ENCODE data around the gene BPTF. TPM values are rescaled to one million over a fixed set of nuclear protein-coding genes. Genes with fewer than 3 reads are reported as not detected.

The BPTF gene
- total and polyA plus RNA-seq, 2 of the 13 experiments (the other 11 are each of a cell fraction or from before 2014, with no cell fraction given): 43.5 to 66.1 TPM

DNA sequence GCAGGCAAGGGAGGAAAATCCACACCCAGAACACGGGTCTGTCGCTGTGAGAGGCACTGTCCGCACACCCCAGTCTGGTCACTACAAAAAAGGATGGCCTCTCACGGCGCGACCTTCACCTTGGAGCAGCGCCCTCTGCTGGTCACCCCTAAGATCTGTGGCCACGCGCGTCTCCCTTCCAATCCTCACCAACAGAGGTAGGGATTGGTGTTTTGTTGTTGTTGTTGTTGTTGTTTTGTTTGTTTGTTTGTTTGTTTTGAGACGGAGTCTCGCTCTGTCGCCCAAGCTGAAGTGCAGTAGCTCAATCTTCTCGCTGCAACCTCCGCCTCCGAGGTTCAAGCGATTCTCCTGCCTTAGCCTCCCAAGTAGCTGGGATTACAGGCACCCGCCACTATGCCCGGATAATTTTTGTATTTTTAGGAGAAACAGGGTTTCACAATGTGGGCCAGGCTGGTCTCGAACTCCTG is 185.9 kb downstream of the BPTF start (continued):
- TF ChIP-seq, protein P1, sequence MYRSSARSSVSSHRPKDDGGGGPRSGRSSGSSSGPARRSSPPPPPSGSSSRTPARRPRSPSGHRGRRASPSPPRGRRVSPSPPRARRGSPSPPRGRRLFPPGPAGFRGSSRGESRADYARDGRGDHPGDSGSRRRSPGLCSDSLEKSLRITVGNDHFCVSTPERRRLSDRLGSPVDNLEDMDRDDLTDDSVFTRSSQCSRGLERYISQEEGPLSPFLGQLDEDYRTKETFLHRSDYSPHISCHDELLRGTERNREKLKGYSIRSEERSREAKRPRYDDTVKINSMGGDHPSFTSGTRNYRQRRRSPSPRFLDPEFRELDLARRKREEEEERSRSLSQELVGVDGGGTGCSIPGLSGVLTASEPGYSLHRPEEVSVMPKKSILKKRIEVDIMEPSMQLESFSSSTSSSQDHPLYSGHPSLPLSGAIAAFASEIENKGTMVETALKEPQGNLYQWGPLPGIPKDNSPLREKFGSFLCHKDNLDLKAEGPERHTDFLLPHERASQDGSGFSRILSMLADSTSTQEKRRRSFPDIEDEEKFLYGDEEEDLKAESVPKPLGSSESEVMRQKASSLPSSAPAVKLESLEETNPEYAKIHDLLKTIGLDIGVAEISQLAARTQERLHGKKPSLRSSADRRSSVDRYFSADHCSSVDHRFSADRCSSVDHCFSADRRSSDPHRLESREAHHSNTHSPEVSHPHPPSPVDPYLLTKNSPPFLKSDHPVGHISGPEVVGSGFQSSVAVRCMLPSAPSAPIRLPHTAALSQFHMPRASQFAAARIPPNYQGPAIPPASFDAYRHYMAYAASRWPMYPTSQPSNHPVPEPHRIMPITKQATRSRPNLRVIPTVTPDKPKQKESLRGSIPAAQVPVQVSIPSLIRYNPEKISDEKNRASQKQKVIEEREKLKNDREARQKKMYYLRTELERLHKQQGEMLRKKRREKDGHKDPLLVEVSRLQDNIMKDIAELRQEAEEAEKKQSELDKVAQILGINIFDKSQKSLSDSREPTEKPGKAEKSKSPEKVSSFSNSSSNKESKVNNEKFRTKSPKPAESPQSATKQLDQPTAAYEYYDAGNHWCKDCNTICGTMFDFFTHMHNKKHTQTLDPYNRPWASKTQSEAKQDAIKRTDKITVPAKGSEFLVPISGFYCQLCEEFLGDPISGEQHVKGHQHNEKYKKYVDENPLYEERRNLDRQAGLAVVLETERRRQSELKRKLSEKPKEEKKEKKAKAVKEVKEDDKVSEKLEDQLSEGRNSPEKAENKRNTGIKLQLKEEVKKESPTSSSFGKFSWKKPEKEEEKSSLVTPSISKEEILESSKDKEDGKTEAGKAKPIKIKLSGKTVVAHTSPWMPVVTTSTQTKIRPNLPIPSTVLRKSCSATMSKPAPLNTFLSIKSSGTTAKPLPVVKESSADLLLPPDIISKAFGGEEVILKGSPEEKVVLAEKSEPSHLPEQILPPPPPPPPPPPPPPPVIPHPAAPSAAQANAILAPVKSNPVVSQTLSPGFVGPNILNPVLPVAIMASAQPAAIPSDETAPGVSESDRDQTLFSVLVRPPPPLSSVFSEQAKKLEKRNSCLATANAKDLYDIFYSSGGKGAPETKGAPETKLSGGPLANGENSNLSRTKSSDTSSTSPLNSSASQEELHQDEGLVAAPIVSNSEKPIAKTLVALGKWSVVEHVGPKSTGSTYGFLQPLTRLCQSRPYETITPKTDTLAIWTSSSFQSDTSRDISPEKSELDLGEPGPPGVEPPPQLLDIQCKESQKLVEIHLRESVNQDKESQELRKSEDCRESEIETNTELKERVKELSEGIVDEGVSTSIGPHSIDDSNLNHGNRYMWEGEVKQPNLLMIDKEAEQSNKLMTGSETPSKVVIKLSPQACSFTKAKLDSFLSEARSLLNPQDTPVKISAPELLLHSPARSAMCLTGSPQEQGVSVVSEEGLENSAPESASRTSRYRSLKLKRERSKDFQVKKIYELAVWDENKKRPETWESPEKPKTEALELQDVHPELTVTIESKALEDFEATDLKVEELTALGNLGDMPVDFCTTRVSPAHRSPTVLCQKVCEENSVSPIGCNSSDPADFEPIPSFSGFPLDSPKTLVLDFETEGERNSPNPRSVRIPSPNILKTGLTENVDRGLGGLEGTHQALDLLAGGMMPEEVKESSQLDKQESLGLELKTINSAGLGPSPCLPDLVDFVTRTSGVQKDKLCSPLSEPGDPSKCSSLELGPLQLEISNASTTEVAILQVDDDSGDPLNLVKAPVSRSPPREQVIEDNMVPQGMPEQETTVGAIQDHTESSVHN (CRISPR knock-in tag; IDR thresholded peaks at IDR 0.05): no peak
- TF ChIP-seq ZNF136 (CRISPR knock-in tag; IDR thresholded peaks at IDR 0.05; ENCODE audit: low read depth) (no peak), SOX6 (IDR thresholded peaks at IDR 0.05) (no peak), SOX6 (CRISPR knock-in tag; IDR thresholded peaks at IDR 0.05) (no peak), ZNF749 (CRISPR knock-in tag; IDR thresholded peaks at IDR 0.05; ENCODE audit: borderline replicate concordance) (no peak), TFDP2 (CRISPR knock-in tag; IDR thresholded peaks at IDR 0.05) (no peak), NR2F2 (IDR thresholded peaks at IDR 0.05; ENCODE audit: borderline replicate concordance, low read depth) (peak; percentile 51; the same call in 1 of the 2 replicates), ZSCAN20 (CRISPR knock-in tag; IDR thresholded peaks at IDR 0.05; ENCODE audit: borderline replicate concordance) (no peak), SNRNP70 (IDR thresholded peaks at IDR 0.05; ENCODE audit: low read depth, low read length) (no peak), ZNF281 (CRISPR knock-in tag; IDR thresholded peaks at IDR 0.05; ENCODE audit: borderline replicate concordance) (no peak), SIN3B (IDR thresholded peaks at IDR 0.05; ENCODE audit: low read length) (no peak), ZNF720 (CRISPR knock-in tag; IDR thresholded peaks at IDR 0.05) (no peak), ZMYM3 (CRISPR knock-in tag; IDR thresholded peaks at IDR 0.05) (peak; percentile 24; the same call in 1 of the 2 replicates), ZNF362 (CRISPR knock-in tag; IDR thresholded peaks at IDR 0.05; ENCODE audit: borderline replicate concordance) (peak; percentile 28; the same call in 1 of the 2 replicates), CC2D1A (CRISPR knock-in tag; IDR thresholded peaks at IDR 0.05) (no peak), POLR2G (IDR thresholded peaks at IDR 0.05; ENCODE audit: low read depth, low read length) (no peak), ZZZ3 (CRISPR knock-in tag; IDR thresholded peaks at IDR 0.05; ENCODE audit: borderline replicate concordance) (no peak)

All from HepG2 (cell line).